ENCODE results near the gene ENOX2.

The ENOX2 gene

GRCh38 chrX:130604882-130605281 is 298.1 kb downstream of the ENOX2 start:
- no peaks in the 10 kb centered on the region for H3K9me3 ChIP-seq (ENCODE audit: control insufficient read depth, insufficient read depth, low read length)
- H3K4me2 ChIP-seq (ENCODE audit: low read length) = no peak overlapping the region
- H3F3A ChIP-seq (ENCODE audit: control insufficient read depth, insufficient read depth) = no peaks in the 10 kb centered on the region
- no peaks in the 10 kb centered on the region for H3K4me1 ChIP-seq (ENCODE audit: control insufficient read depth, low read length)
- no peaks in the 10 kb centered on the region for H3K36me3 ChIP-seq (ENCODE audit: control insufficient read depth, low read length)
- H3K79me2 ChIP-seq (ENCODE audit: control insufficient read depth, low read length) = no peaks in the 10 kb centered on the region
- H3K9me2 ChIP-seq (replicated peaks; ENCODE audit: control insufficient read depth, low read length) = no peaks in the 10 kb centered on the region
- no peaks in the 10 kb centered on the region for H3K27me3 ChIP-seq (ENCODE audit: control insufficient read depth, low read length)
- H3K27ac ChIP-seq (ENCODE audit: low read depth, low read length) = no peak overlapping the region
- H3K4me3 ChIP-seq (ENCODE audit: low read length) = no peak overlapping the region
- H4K20me1 ChIP-seq (ENCODE audit: control insufficient read depth, insufficient read depth, low read depth, low read length) = no peaks in the 10 kb centered on the region
- TF ChIP-seq EZH2phosphoT487 (IDR thresholded peaks at IDR 0.05; ENCODE audit: borderline replicate concordance, low read length) = no peak
- TF ChIP-seq, protein P1, sequence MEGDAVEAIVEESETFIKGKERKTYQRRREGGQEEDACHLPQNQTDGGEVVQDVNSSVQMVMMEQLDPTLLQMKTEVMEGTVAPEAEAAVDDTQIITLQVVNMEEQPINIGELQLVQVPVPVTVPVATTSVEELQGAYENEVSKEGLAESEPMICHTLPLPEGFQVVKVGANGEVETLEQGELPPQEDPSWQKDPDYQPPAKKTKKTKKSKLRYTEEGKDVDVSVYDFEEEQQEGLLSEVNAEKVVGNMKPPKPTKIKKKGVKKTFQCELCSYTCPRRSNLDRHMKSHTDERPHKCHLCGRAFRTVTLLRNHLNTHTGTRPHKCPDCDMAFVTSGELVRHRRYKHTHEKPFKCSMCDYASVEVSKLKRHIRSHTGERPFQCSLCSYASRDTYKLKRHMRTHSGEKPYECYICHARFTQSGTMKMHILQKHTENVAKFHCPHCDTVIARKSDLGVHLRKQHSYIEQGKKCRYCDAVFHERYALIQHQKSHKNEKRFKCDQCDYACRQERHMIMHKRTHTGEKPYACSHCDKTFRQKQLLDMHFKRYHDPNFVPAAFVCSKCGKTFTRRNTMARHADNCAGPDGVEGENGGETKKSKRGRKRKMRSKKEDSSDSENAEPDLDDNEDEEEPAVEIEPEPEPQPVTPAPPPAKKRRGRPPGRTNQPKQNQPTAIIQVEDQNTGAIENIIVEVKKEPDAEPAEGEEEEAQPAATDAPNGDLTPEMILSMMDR (IDR thresholded peaks at IDR 0.05; ENCODE audit: low read depth, low read length, poor library complexity, severe bottlenecking) = no peak

- Histone ChIP-seq H3F3A (ENCODE audit: control insufficient read depth, insufficient read depth) (no peaks in the 10 kb centered on the region), H4K20me1 (ENCODE audit: control insufficient read depth, insufficient read depth, low read depth, low read length) (no peaks in the 10 kb centered on the region), H3K4me3 (ENCODE audit: low read length) (no peak overlapping the region), H3K9me2 (replicated peaks; ENCODE audit: control insufficient read depth, low read length) (no peaks in the 10 kb centered on the region), H3K27me3 (ENCODE audit: control insufficient read depth, low read length) (no peaks in the 10 kb centered on the region), H3K9me3 (ENCODE audit: control insufficient read depth, insufficient read depth, low read length) (no peaks in the 10 kb centered on the region), H3K4me1 (ENCODE audit: control insufficient read depth, low read length) (no peaks in the 10 kb centered on the region), H3K79me2 (ENCODE audit: control insufficient read depth, low read length) (no peaks in the 10 kb centered on the region), H3K27ac (ENCODE audit: low read depth, low read length) (no peak overlapping the region), H3K36me3 (ENCODE audit: control insufficient read depth, low read length) (no peaks in the 10 kb centered on the region), H3K4me2 (ENCODE audit: low read length) (no peak overlapping the region)
- no peak for TF ChIP-seq EZH2phosphoT487 (IDR thresholded peaks at IDR 0.05; ENCODE audit: borderline replicate concordance, low read length)
Observed at GRCh38 chrX:130594453-130594916, 308.5 kb downstream of the ENOX2 start.

GRCh38 chrX:130593911-130594310 is 309.1 kb downstream of the ENOX2 start:
- H3K9me2 ChIP-seq (replicated peaks; ENCODE audit: control insufficient read depth, low read length) = no peaks in the 10 kb centered on the region
- H3K36me3 ChIP-seq (ENCODE audit: control insufficient read depth, low read length) = no peaks in the 10 kb centered on the region
- no peaks in the 10 kb centered on the region for H3K27me3 ChIP-seq (ENCODE audit: control insufficient read depth, low read length)
- H3K79me2 ChIP-seq (ENCODE audit: control insufficient read depth, low read length) = no peaks in the 10 kb centered on the region
- no peaks in the 10 kb centered on the region for H3F3A ChIP-seq (ENCODE audit: control insufficient read depth, insufficient read depth)
- H3K9me3 ChIP-seq (ENCODE audit: control insufficient read depth, insufficient read depth, low read length) = no peaks in the 10 kb centered on the region
- no peaks in the 10 kb centered on the region for H3K4me1 ChIP-seq (ENCODE audit: control insufficient read depth, low read length)
- no peak overlapping the region for H3K4me3 ChIP-seq (ENCODE audit: low read length)
- TF ChIP-seq, protein P1 (IDR thresholded peaks at IDR 0.05; ENCODE audit: low read depth, low read length, poor library complexity, severe bottlenecking) = no peak
- no peak for TF ChIP-seq EZH2phosphoT487 (IDR thresholded peaks at IDR 0.05; ENCODE audit: borderline replicate concordance, low read length)
- no peaks in the 10 kb centered on the region for H4K20me1 ChIP-seq (ENCODE audit: control insufficient read depth, insufficient read depth, low read depth, low read length)
- no peak overlapping the region for H3K4me2 ChIP-seq (ENCODE audit: low read length)
- H3K27ac ChIP-seq (ENCODE audit: low read depth, low read length) = no peak overlapping the region

GRCh38 chrX:130592204-130592603 is 310.8 kb downstream of the ENOX2 start:
- H3K4me2 ChIP-seq (ENCODE audit: low read length) = no peak overlapping the region
- H3K4me1 ChIP-seq (ENCODE audit: control insufficient read depth, low read length) = no peaks in the 10 kb centered on the region
- no peaks in the 10 kb centered on the region for H3K9me2 ChIP-seq (replicated peaks; ENCODE audit: control insufficient read depth, low read length)
- H3F3A ChIP-seq (ENCODE audit: control insufficient read depth, insufficient read depth) = no peaks in the 10 kb centered on the region
- H3K79me2 ChIP-seq (ENCODE audit: control insufficient read depth, low read length) = no peaks in the 10 kb centered on the region
- no peaks in the 10 kb centered on the region for H3K36me3 ChIP-seq (ENCODE audit: control insufficient read depth, low read length)
- H3K27me3 ChIP-seq (ENCODE audit: control insufficient read depth, low read length) = no peaks in the 10 kb centered on the region
- H3K9me3 ChIP-seq (ENCODE audit: control insufficient read depth, insufficient read depth, low read length) = no peaks in the 10 kb centered on the region
- H3K4me3 ChIP-seq (ENCODE audit: low read length) = no peak overlapping the region
- no peaks in the 10 kb centered on the region for H4K20me1 ChIP-seq (ENCODE audit: control insufficient read depth, insufficient read depth, low read depth, low read length)
- no peak for TF ChIP-seq EZH2phosphoT487 (IDR thresholded peaks at IDR 0.05; ENCODE audit: borderline replicate concordance, low read length)
- TF ChIP-seq, protein P1 (IDR thresholded peaks at IDR 0.05; ENCODE audit: low read depth, low read length, poor library complexity, severe bottlenecking) = no peak
- no peak overlapping the region for H3K27ac ChIP-seq (ENCODE audit: low read depth, low read length)
